Measurements from ENCODE around the gene SRD5A3.

The SRD5A3 gene

GRCh38 chr4:55373461-55373860, 27.4 kb downstream of the SRD5A3 start:
- no peak overlapping the region for H3K4me3 ChIP-seq (ENCODE audit: low read length)
- no peak for TF ChIP-seq CTCF (conservative IDR thresholded peaks at IDR 0.05; ENCODE audit: low read depth, low read length)
- no peak for DNase-seq (ENCODE audit: low read depth)

GRCh38 chr4:55376698-55377097, 30.7 kb downstream of the SRD5A3 start:
- TF ChIP-seq CTCF (conservative IDR thresholded peaks at IDR 0.05; ENCODE audit: low read depth, low read length) = no peak
- H3K4me3 ChIP-seq (ENCODE audit: low read length) = no peak overlapping the region
- no peak for DNase-seq (ENCODE audit: low read depth)

GRCh38 chr4:55378617-55379467, 32.8 kb downstream of the SRD5A3 start:
- no peak overlapping the region for H3K4me3 ChIP-seq (ENCODE audit: low read length)
- no peak for TF ChIP-seq CTCF (conservative IDR thresholded peaks at IDR 0.05; ENCODE audit: low read depth, low read length)
- DNase-seq (ENCODE audit: low read depth) = no peak

- TF ChIP-seq CTCF (conservative IDR thresholded peaks at IDR 0.05; ENCODE audit: low read depth, low read length) = no peak
- no peak overlapping the region for H3K4me3 ChIP-seq (ENCODE audit: low read length)
- DNase-seq (ENCODE audit: low read depth) = no peak
Measured at GRCh38 chr4:55380576-55380975, 34.5 kb downstream of the SRD5A3 start.

- no peak for DNase-seq (ENCODE audit: low read depth)
- no peak overlapping the region for H3K4me3 ChIP-seq (ENCODE audit: low read length)
- TF ChIP-seq CTCF (conservative IDR thresholded peaks at IDR 0.05; ENCODE audit: low read depth, low read length) = no peak
Measured at GRCh38 chr4:55381502-55381901, 35.5 kb downstream of the SRD5A3 start.

- TF ChIP-seq CTCF (conservative IDR thresholded peaks at IDR 0.05; ENCODE audit: low read depth, low read length) = no peak
Measured at GRCh38 chr4:55382488-55383003, 36.5 kb downstream of the SRD5A3 start.

GRCh38 chr4:55385201-55385649, 39.2 kb downstream of the SRD5A3 start:
- TF ChIP-seq CTCF (conservative IDR thresholded peaks at IDR 0.05; ENCODE audit: low read depth, low read length) = no peak
- no peak overlapping the region for H3K4me3 ChIP-seq (ENCODE audit: low read length)

More at GRCh38 chr4:55382488-55383003, 36.5 kb downstream of the SRD5A3 start:
- no peak overlapping the region for H3K4me3 ChIP-seq (ENCODE audit: low read length)
- no peak for DNase-seq (ENCODE audit: low read depth)

More at GRCh38 chr4:55385201-55385649, 39.2 kb downstream of the SRD5A3 start:
- no peak for DNase-seq (ENCODE audit: low read depth)

Measured in retinal pigment epithelial cell (primary cell).